ENCODE data around the gene DMC1.
A peak's percentile ranks its signal among the peaks of the same experiment; 100 is the strongest.
"Not testable (repeated sequence)": the region's sequence is repeated elsewhere in the genome, so short reads cannot be mapped to it uniquely, and the experiment has no call there.

Gene DMC1

DNA sequence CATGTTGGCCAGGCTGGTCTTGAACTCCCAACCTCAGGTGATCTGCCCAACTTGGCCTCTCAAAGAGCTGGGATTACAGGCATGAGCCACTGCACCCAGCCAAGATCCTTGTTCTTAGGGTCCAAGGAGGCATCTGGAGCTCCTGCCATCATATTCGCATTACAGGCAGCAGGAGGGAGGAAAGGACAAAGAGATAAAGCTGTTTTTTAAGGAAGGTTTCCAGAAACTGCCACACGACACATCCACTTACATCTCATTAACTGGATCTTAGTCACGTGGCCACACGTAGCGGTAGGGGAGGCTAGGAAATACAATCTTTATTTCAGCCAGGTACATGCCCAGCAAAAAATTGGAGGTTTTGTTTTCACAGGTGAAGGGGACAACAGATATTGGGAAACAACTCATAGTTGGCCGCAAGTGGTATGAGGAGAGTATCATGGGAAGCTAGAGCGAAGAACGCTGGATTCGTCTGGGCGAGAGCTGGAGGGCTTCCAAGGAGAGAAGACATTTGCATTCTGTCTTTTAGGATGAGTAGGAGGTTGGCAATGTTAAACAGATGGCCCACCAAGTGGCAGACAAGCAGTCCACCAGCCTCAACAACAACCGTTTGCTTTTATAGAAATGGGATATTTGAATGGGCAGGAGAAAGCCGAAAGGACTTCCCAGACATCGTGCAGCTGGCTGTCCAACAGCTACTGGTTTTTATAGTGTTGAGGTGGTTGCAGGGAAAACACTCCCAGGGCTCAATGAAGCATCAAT is 39.2 kb upstream of the DMC1 start:
- H3K36me3 ChIP-seq = no peaks in the 10 kb centered on the region
- H3K4me1 ChIP-seq = no peaks in the 10 kb centered on the region
- no peak overlapping the region for H3K4me3 ChIP-seq
- H3K4me2 ChIP-seq = no peak overlapping the region
- no peak overlapping the region for H3K9ac ChIP-seq
- H3K9me3 ChIP-seq = no peaks in the 10 kb centered on the region
- no peaks in the 10 kb centered on the region for H3K27me3 ChIP-seq
- H4K20me1 ChIP-seq = no peaks in the 10 kb centered on the region
- H3K27ac ChIP-seq = no peak overlapping the region
- TF ChIP-seq Cebpa-rat (IDR thresholded peaks at IDR 0.05) = no peak

DNA sequence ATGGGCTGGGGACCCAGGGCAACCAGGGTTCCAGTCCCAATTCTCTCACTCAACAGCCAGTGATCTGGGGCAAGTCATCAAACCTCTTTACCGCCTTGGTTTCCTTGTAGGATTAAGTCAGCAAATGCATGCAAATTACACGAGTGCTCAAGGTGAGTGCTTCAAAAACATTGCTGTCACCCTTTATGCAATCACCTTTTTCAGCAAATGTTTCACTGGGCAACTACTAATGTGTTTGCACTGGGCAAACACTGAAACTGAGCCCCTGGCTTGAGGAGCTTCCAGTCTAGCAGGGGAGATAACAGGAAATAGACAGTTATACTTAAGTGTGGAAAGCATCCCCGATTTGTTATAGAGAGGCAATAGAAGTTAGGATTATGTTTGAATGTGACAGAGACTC is 37.7 kb upstream of the DMC1 start:
- no peak for TF ChIP-seq Cebpa-rat (IDR thresholded peaks at IDR 0.05)
- Histone ChIP-seq H3K9me3 (no peaks in the 10 kb centered on the region), H3K4me2 (no peak overlapping the region), H3K27me3 (no peaks in the 10 kb centered on the region), H3K9ac (no peak overlapping the region), H3K36me3 (no peaks in the 10 kb centered on the region), H3K4me1 (no peaks in the 10 kb centered on the region), H4K20me1 (no peaks in the 10 kb centered on the region), H3K4me3 (no peak overlapping the region), H3K27ac (no peak overlapping the region)

DNA sequence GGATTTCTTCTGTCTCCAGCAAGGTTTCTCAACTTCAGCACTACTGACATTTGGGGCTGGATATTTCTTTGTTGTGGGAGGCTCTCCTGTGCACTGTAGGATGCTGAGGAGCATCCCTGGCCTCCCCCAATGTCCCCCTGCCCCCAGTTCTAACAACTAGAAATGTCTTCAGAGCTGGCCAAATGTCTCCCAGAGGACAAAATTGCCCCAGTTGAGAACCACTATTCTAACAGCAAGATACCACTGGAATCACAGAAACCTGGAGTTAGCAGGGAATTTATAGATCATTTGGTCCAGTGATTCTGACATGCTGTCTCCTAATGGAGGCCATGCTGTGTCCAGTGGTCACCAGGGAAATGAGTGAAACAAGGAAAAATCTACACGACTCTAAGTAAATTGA is 32.2 kb upstream of the DMC1 start:
- no peaks in the 10 kb centered on the region for H3K9me3 ChIP-seq
- H3K4me2 ChIP-seq = no peak overlapping the region
- H3K27ac ChIP-seq = no peak overlapping the region
- no peaks in the 10 kb centered on the region for H3K36me3 ChIP-seq
- H4K20me1 ChIP-seq = no peaks in the 10 kb centered on the region
- no peak overlapping the region for H3K9ac ChIP-seq
- H3K27me3 ChIP-seq = no peaks in the 10 kb centered on the region
- H3K4me1 ChIP-seq = no peaks in the 10 kb centered on the region
- no peak for TF ChIP-seq Cebpa-rat (IDR thresholded peaks at IDR 0.05)
- H3K4me3 ChIP-seq = no peak overlapping the region

DNA sequence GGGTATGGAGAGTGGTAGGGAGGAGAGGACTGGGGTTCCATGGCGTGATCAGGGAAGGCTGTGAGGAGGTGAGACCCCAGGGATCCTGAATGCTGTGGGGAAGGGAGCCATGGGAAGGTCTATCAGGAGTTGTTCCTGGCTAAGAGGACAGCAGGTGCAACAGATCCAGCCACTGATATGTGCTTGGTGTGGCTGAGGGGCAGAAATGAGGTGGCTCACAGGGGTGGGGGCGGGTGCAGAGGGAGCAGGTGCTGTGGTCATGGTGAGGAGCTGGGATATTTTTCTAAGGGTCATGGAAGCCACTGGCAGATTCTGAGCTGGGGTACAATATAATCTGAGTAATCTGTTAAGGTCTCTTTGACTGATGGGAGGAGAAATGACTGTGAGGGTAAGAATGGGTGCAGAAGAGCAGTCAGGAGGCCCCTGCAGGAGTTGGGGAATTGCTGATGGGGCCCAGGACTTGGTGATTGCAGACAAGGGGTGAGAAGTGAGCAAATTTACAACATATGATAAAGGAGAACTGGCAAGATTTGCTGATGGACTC is 31.3 kb upstream of the DMC1 start:
- H4K20me1 ChIP-seq = no peaks in the 10 kb centered on the region
- no peaks in the 10 kb centered on the region for H3K36me3 ChIP-seq
- H3K4me3 ChIP-seq = no peak overlapping the region
- H3K27ac ChIP-seq = no peak overlapping the region
- no peak overlapping the region for H3K9ac ChIP-seq
- TF ChIP-seq Cebpa-rat (IDR thresholded peaks at IDR 0.05) = no peak
- H3K4me2 ChIP-seq = no peak overlapping the region
- no peaks in the 10 kb centered on the region for H3K4me1 ChIP-seq
- H3K27me3 ChIP-seq = no peaks in the 10 kb centered on the region
- H3K9me3 ChIP-seq = no peaks in the 10 kb centered on the region

DNA sequence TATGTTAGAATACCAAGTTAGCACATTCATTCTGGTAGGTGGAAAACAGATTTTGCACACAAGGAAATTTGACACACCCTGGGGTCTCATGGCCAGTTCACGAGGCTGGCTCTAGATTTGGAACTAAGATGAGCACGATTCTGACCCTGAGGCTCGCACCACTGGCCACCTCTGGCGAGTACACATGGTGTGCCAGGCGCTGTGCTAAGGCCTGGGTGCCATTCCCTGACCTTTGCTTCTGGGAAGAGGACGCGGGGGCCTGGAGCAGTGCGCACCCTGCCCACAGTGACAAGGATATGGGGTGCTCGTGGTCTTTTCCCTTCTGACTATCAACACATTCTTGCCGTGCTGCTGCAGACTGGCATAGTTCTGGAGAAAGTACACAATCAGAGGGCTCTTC is 29.5 kb upstream of the DMC1 start:
- Histone ChIP-seq H3K4me3 (no peak overlapping the region), H3K36me3 (no peaks in the 10 kb centered on the region), H3K4me2 (no peak overlapping the region), H3K4me1 (no peaks in the 10 kb centered on the region), H3K27me3 (no peaks in the 10 kb centered on the region), H3K27ac (no peak overlapping the region), H3K9me3 (no peaks in the 10 kb centered on the region), H3K9ac (no peak overlapping the region), H4K20me1 (no peaks in the 10 kb centered on the region)
- TF ChIP-seq Cebpa-rat (IDR thresholded peaks at IDR 0.05) = no peak

DNA sequence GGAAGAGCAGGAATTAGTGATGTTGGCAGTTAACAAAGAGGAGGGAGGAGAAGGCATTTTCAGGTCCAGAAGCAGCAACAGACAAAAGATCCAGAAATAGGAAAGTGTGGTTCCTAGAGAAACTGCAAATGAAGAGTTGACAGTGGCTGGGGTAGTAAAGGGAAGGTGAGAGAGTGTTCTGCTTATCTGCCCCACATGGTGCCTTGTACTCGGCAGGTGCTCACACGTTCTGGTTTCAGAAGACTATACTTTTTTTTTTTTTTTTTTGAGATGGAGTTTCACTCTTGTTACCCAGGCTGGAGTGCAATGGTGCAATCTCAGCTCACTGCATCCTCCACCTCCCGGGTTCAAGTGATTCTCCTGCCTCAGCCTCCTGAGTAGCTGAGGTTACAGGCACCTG is 12.9 kb upstream of the DMC1 start:
- not testable (repeated sequence) for H3K4me2 ChIP-seq, H3K4me3 ChIP-seq, H3K27ac ChIP-seq, H3K4me1 ChIP-seq, H3K27me3 ChIP-seq, H4K20me1 ChIP-seq, H3K9ac ChIP-seq, H3K9me3 ChIP-seq
- H3K36me3 ChIP-seq = peaks cover 11% of the 10 kb centered on the region

DNA sequence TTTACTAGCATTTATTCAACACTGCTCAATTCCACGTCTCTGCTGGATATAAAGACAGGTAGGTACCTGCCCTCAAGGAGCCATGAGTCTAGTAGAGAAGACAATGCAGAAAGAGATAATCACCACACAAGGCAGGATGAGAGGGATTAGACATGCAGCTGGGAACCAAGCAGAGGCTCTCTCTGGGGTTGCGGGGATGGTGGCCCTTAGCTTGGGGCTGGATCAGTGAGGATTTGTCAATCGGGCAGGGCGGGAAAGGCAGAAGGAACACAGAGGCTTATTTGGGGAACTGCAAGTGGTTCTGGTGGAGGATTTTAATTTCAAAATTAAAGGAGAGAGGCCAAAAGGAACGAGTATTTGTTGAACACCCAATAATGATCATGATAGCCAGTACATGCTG is 8.5 kb upstream of the DMC1 start:
- H3K4me3 ChIP-seq = no peak overlapping the region
- no peak for TF ChIP-seq Cebpa-rat (IDR thresholded peaks at IDR 0.05)
- no peaks in the 10 kb centered on the region for H3K36me3 ChIP-seq
- no peaks in the 10 kb centered on the region for H3K9me3 ChIP-seq
- no peak overlapping the region for H3K27ac ChIP-seq
- no peak overlapping the region for H3K4me2 ChIP-seq
- no peaks in the 10 kb centered on the region for H3K4me1 ChIP-seq
- no peaks in the 10 kb centered on the region for H3K27me3 ChIP-seq
- no peaks in the 10 kb centered on the region for H4K20me1 ChIP-seq
- no peak overlapping the region for H3K9ac ChIP-seq

DNA sequence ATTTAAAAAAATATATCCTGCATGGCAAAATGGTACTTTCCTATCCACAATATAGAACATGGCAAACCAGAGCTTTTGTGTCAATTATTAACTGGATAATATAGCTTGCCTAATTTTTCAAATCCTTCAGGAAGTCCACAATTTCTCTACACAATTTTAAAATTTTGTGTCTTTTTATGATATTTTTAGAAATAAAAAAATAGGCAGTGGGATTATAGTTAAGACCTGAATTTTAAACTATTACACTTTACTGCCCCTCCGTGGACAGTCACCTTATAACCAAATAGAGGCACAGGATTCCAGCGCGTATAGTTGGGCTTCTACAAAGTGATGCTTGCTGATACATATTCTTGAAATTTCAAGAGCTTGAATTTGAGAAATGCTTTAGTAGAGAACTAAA is 2.1 kb upstream of the DMC1 start:
- H3K27me3 ChIP-seq = no peaks in the 10 kb centered on the region
- no peak overlapping the region for H3K9ac ChIP-seq
- no peak overlapping the region for H3K4me2 ChIP-seq
- H3K4me3 ChIP-seq = no peak overlapping the region
- H3K4me1 ChIP-seq = peaks cover 21% of the 10 kb centered on the region
- TF ChIP-seq Cebpa-rat (IDR thresholded peaks at IDR 0.05) = no peak
- H4K20me1 ChIP-seq = no peaks in the 10 kb centered on the region
- H3K9me3 ChIP-seq = no peaks in the 10 kb centered on the region
- H3K27ac ChIP-seq = no peak overlapping the region
- H3K36me3 ChIP-seq = no peaks in the 10 kb centered on the region

DNA sequence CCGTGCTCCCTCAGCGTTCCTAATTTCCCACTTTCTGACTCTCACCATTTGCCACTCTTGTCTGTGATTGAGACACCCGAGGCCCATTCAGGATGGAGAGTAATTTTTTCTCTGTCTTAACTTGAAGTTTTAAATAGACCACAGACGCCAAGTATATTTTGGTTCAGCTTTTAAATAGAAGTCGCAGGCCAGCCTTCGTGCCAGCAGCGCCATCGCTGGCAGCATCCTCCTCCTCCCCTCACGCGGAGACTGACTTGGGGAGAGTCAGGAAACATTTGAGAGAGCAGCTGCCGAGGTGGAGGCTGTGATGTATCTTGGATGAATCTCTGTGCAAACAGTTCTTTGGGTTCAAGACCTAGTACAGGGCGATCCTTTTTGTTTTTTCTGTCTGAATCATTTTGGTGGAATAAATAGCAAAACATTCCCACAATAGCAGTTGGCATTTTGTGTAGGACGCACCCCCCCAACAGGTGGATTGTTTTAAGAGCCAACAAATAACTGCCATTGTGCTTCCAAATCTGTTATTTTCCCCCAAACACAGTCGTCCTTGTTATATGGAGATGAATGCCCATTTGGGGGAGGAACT is 889 bp upstream of the DMC1 start:
- no peak for TF ChIP-seq Cebpa-rat (IDR thresholded peaks at IDR 0.05)
- Histone ChIP-seq H3K27me3 (no peaks in the 10 kb centered on the region), H3K4me3 (peak overlapping the region; percentile 76), H3K9me3 (no peaks in the 10 kb centered on the region), H3K9ac (peak overlapping the region; percentile 86), H3K4me1 (peaks cover 21% of the 10 kb centered on the region), H3K36me3 (no peaks in the 10 kb centered on the region), H4K20me1 (no peaks in the 10 kb centered on the region), H3K4me2 (peak overlapping the region; percentile 91), H3K27ac (peak overlapping the region; percentile 88)

DNA sequence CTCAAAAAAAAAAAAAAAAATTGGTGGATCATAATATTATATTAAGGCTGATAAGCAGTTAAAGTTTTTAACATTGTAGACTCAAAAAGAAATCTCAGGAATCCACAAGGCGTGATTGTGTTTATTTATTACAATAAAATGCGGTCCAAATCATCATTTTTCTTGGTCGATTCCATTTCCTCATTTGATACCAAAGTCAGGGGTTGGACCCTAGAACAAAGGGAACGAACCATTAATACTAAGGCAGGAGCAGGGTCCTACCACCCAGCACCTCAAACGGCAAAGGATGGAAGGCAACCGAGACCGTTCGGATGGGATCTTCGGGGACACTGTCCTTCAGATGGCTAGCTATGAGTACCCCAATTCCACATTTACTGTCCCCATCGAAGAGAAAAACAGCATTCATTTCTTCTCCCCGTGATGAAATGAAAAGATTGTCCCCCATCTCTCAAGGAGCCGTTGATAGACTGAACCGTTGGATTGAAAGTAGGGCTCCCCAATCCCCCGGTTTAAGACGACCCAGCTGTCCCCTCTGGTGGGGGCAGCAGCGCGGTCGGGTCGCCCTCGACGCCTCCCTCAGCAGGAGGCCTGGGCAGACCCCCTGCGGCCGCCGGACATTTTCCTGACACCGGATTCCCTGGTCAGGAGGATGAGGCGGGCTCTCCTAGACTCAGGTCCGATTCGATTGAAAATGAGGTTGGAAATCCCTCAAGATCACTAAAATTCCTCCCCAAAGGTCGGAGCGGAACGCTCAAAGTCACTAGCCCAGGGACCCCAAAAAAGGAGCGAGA is 607 bp downstream of the DMC1 start:
- H3K4me3 ChIP-seq = peak overlapping the region; percentile 65
- no peaks in the 10 kb centered on the region for H3K36me3 ChIP-seq
- H3K9me3 ChIP-seq = no peaks in the 10 kb centered on the region
- H3K27ac ChIP-seq = peak overlapping the region; percentile 91
- H3K4me2 ChIP-seq = peak overlapping the region; percentile 92
- no peaks in the 10 kb centered on the region for H4K20me1 ChIP-seq
- peak overlapping the region; percentile 89 for H3K9ac ChIP-seq
- TF ChIP-seq Cebpa-rat (IDR thresholded peaks at IDR 0.05) = no peak
- H3K27me3 ChIP-seq = no peaks in the 10 kb centered on the region
- peaks cover 21% of the 10 kb centered on the region for H3K4me1 ChIP-seq
